SK-N-DZ (cell line): ENCODE results near the gene MACO1.
"Not testable (repeated sequence)": the region's sequence is repeated elsewhere in the genome, so short reads cannot be mapped to it uniquely, and the experiment has no call there.

Experiments used
- DNase-seq: peaks from one replicate; pipeline ENCODE4 v3.0.0-alpha.2; 2015; ENCODE audit warnings: low spot score

MACO1 gene

GRCh38 chr1:25487628-25488027, 56.9 kb downstream of the MACO1 start:
- DNase-seq: no peak

- DNase-seq: no peak
Observed at GRCh38 chr1:25492323-25492722, 61.6 kb downstream of the MACO1 start.

- no peak for DNase-seq
Observed at GRCh38 chr1:25494952-25495351, 64.3 kb downstream of the MACO1 start.

GRCh38 chr1:25500694-25501093, 70.0 kb downstream of the MACO1 start:
- no peak for DNase-seq

- DNase-seq: no peak
Observed at GRCh38 chr1:25501235-25502058, 70.8 kb downstream of the MACO1 start.

GRCh38 chr1:25502957-25503356, 72.3 kb downstream of the MACO1 start:
- DNase-seq: peak; percentile 35

GRCh38 chr1:25503551-25504426, 73.1 kb downstream of the MACO1 start:
- no peak for DNase-seq

- DNase-seq: no peak
Observed at GRCh38 chr1:25504706-25505595, 74.3 kb downstream of the MACO1 start.

GRCh38 chr1:25505656-25506385, 75.1 kb downstream of the MACO1 start:
- no peak for DNase-seq

GRCh38 chr1:25506566-25507463, 76.1 kb downstream of the MACO1 start:
- DNase-seq: not testable (repeated sequence)

- DNase-seq: no peak
Observed at GRCh38 chr1:25513666-25514065, 83.0 kb downstream of the MACO1 start.

GRCh38 chr1:25515033-25515432, 84.3 kb downstream of the MACO1 start:
- DNase-seq: no peak

GRCh38 chr1:25516686-25517085, 86.0 kb downstream of the MACO1 start:
- no peak for DNase-seq

- DNase-seq: no peak
Observed at GRCh38 chr1:25517476-25518394, 87.0 kb downstream of the MACO1 start.

- no peak for DNase-seq
Observed at GRCh38 chr1:25519624-25520023, 88.9 kb downstream of the MACO1 start.

- peak; percentile 42 for DNase-seq
Observed at GRCh38 chr1:25520446-25521061, 89.9 kb downstream of the MACO1 start.

GRCh38 chr1:25522031-25522655, 91.4 kb downstream of the MACO1 start:
- no peak for DNase-seq

- DNase-seq: peak; percentile 55
Observed at GRCh38 chr1:25523542-25523941, 92.8 kb downstream of the MACO1 start.
